Panc1 (cell line): Measurements from ENCODE around the gene RGS9.

ENCODE experiments used
- CTCF ChIP-seq: fragments of 450-650 bp; IDR thresholded peaks from 2 replicates; pipeline ENCODE4 v1.5.1; 2017; ENCODE audit warnings: mild to moderate bottlenecking
- POLR2AphosphoS5 ChIP-seq: IDR thresholded peaks from 2 replicates; pipeline ENCODE4 v1.6.1; 2012; ENCODE audit warnings: mild to moderate bottlenecking, low read depth, low read length, moderate library complexity

- TF ChIP-seq CTCF (no peak), POLR2AphosphoS5 (no peak)
Measured at GRCh38 chr17:65196617-65197016, 59.4 kb downstream of the RGS9 start.
